Panc1 (cell line): ENCODE results near the gene COL11A1. TPM values are rescaled to one million over a fixed set of nuclear protein-coding genes. Genes with fewer than 3 reads are reported as not detected.

Experiments used
- ATAC-seq: fragments of 200-7000 bp; cut with Tn5 transposase; 2 replicates; pipeline ENCODE4 v1.9.1; 2020; ENCODE audit warnings: mild to moderate bottlenecking, moderate library complexity
- BruUV-seq: library from RNA; stranded (reverse); fragments of 400-500 nt; replicated peaks from 2 replicates; lab custom pipeline; 2021; lab: Mats Ljungman, UMichigan
- CTCF ChIA-PET: fragments of 300-600 bp; sonication (Branson Sonifier 250); formaldehyde crosslinking; loops from one replicate; lab custom pipeline; 2022; ENCODE audit warnings: antibody characterized with exemption; lab: Charles Lee
- POLR2A ChIA-PET: fragments of 300-600 bp; sonication (Branson Sonifier 250); formaldehyde crosslinking; loops from one replicate; lab custom pipeline; 2022; ENCODE audit warnings: antibody characterized with exemption; lab: Charles Lee
- DNase-seq: peaks from one replicate; pipeline ENCODE4 v3.0.0-alpha.2; 2010; ENCODE audit warnings: low read depth, low spot score
- H3K27ac ChIP-seq: 2 replicates; pipeline ENCODE4 v1.5.1; 2011; ENCODE audit warnings: mild to moderate bottlenecking, low read length, inconsistent platforms
- H3K27me3 ChIP-seq: fragments of 200-500 bp; sonication (Bioruptor generic); 2 replicates; pipeline ENCODE4 v1.6.0; 2014; ENCODE audit warnings: low read length, inconsistent platforms; ENCODE audit not compliant: control insufficient read depth, insufficient read depth
- H3K36me3 ChIP-seq: fragments of 200-500 bp; sonication (Bioruptor generic); 2 replicates; pipeline ENCODE4 v1.5.1; 2014; ENCODE audit warnings: inconsistent platforms, mild to moderate bottlenecking, low read length, moderate library complexity; ENCODE audit not compliant: control insufficient read depth, insufficient read depth
- H3K4me1 ChIP-seq: 2 replicates; pipeline ENCODE4 v1.5.1; 2011; ENCODE audit warnings: inconsistent platforms, mild to moderate bottlenecking, low read length, moderate library complexity; ENCODE audit not compliant: control insufficient read depth, insufficient read depth
- H3K4me3 ChIP-seq, 2 experiments: 2 replicates each; pipeline ENCODE4 v1.5.1; 2011 to 2012; ENCODE audit warnings: low read depth in 2 of 2, low read length in 2 of 2, mild to moderate bottlenecking in 2 of 2, inconsistent platforms in 1 of 2, moderate library complexity in 1 of 2
- H3K9me3 ChIP-seq: fragments of 200-500 bp; sonication (Bioruptor generic); 2 replicates; pipeline ENCODE4 v1.5.1; 2014; ENCODE audit warnings: low read depth, mild to moderate bottlenecking, inconsistent platforms, low read length, moderate library complexity; ENCODE audit not compliant: control insufficient read depth, insufficient read depth
- CTCF ChIP-seq: fragments of 450-650 bp; IDR thresholded peaks from 2 replicates; pipeline ENCODE4 v1.5.1; 2017; ENCODE audit warnings: mild to moderate bottlenecking
- POLR2AphosphoS5 ChIP-seq: IDR thresholded peaks from 2 replicates; pipeline ENCODE4 v1.6.1; 2012; ENCODE audit warnings: mild to moderate bottlenecking, low read depth, low read length, moderate library complexity
- REST ChIP-seq, 2 experiments: IDR thresholded peaks; 2 replicates each; pipeline ENCODE4 v1.6.1; 2011 to 2012; ENCODE audit warnings: low read depth in 2 of 2, control low read depth in 1 of 2, low read length in 1 of 2, mild to moderate bottlenecking in 1 of 2, moderate library complexity in 1 of 2; ENCODE audit not compliant: insufficient read depth in 1 of 2
- SIN3A ChIP-seq: IDR thresholded peaks from 2 replicates; pipeline ENCODE4 v1.6.1; 2012; ENCODE audit warnings: low read depth, mild to moderate bottlenecking, low read length, moderate library complexity, borderline replicate concordance; ENCODE audit not compliant: insufficient read depth
- TCF7L2 ChIP-seq: IDR thresholded peaks from 2 replicates; pipeline ENCODE4 v1.6.1; 2011; ENCODE audit warnings: mild to moderate bottlenecking, low read depth, low read length, inconsistent platforms
- in situ Hi-C: cut with HindIII; loops from 2 replicates; pipeline ENCODE4 v1.10.0; 2016; ENCODE audit warnings: low sequenced_read_pairs, low pct_unique_long_range_greater_than_20kb
- intact Hi-C: fragments of 100-400 bp; cut with micrococcal nuclease; formaldehyde crosslinking; loops from one replicate; pipeline ENCODE4 v1.10.0; 2022; ENCODE audit not compliant: unreplicated experiment
- total RNA-seq: library from RNA; stranded (reverse); gene quantifications from one replicate; pipeline ENCODE4 v1.2.1, GENCODE V29; 2021; ENCODE audit not compliant: unreplicated experiment

COL11A1 gene
- total RNA-seq, 1 experiment from 2014 or later: 106 TPM

- TF ChIP-seq TCF7L2 (no peak), REST (IDR thresholded peaks at IDR 0.05; ENCODE audit: insufficient read depth in 1 of 2, low read depth in 2 of 2, low read length in 1 of 2) (no peak), CTCF (no peak), SIN3A (no peak), POLR2AphosphoS5 (no peak)
- POLR2A ChIA-PET: no interaction called here
- ATAC-seq (no peak), DNase-seq (no peak)
- Histone ChIP-seq H3K27me3 (no peaks in the 10 kb centered on the region), H3K9me3 (no peaks in the 10 kb centered on the region), H3K4me1 (no peaks in the 10 kb centered on the region), H3K27ac (no peak overlapping the region), H3K4me3 (no peak overlapping the region), H3K36me3 (peaks cover 2% of the 10 kb centered on the region; the same call in 1 of the 2 replicates)
- intact Hi-C loops (no loop called here), in situ Hi-C loops (no loop called here)
- CTCF ChIA-PET: no interaction called here
- BruUV-seq: no TSS peak
Observed at GRCh38 chr1:102977292-102977691, 131.0 kb downstream of the COL11A1 start.

DNA sequence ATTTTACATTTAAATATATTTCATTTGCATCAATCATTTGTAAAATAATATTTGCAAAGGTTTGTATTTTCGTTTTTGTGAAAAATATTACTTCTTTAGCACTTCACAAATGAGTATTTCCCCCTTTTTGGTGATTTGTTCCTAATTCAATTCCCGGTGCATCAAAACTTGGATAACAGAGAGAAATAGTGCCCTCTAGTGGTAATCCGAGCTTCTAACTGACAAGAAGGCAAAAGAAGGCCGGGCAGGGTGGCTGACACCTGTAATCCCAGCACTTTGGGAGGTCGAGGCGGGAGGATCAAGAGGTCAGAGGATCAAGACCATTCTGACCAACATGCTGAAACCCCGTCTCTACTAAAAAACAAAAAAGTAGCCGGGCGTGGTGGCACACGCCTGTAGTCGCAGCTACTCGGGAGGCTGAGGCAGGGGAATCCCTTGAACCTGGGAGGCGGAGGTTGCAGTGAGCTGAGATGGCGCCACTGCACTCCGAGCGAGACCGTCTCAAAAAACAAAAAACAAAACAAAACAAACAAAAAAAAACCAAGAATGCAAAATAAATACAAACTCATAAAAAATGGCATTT, 137.7 kb downstream of the COL11A1 start:
- Histone ChIP-seq H3K4me3 (no peak overlapping the region), H3K4me1 (no peaks in the 10 kb centered on the region), H3K27me3 (no peaks in the 10 kb centered on the region), H3K36me3 (peaks cover 2% of the 10 kb centered on the region; the same call in 1 of the 2 replicates), H3K9me3 (no peaks in the 10 kb centered on the region), H3K27ac (no peak overlapping the region)
- ChIA-PET CTCF (interaction anchor here (0.5 kb wide), 1 partner anchor 779 kb away, joined by 3 read pairs; no protein-coding TSS in a partner anchor), POLR2A (no interaction called here)
- in situ Hi-C loops: no loop called here
- ATAC-seq (no peak), DNase-seq (peak; percentile 8)
- intact Hi-C loops: no loop called here
- no TSS peak for BruUV-seq
- TF ChIP-seq CTCF (peak; percentile 74), REST (IDR thresholded peaks at IDR 0.05; ENCODE audit: insufficient read depth in 1 of 2, low read depth in 2 of 2, low read length in 1 of 2) (no peak), SIN3A (no peak)
